Astrocyte of the cerebellum (primary cell): ENCODE data around the gene ARHGEF28.
A peak's percentile ranks its signal among the peaks of the same experiment; 100 is the strongest.

Source experiments
- DNase-seq: peaks from one replicate; pipeline ENCODE4 v3.0.0-alpha.2; 2011; ENCODE audit warnings: low read depth
- H3K4me3 ChIP-seq: 2 replicates; pipeline ENCODE4 v1.5.1; 2011; ENCODE audit warnings: mild to moderate bottlenecking, low read depth, low read length, moderate library complexity
- CTCF ChIP-seq: IDR thresholded peaks from 2 replicates; pipeline ENCODE4 v1.5.1; 2012; ENCODE audit warnings: low read length, low read depth, moderate library complexity, mild to moderate bottlenecking; ENCODE audit errors: missing control alignments
- in situ Hi-C: cut with HindIII; loops from 2 replicates; pipeline ENCODE4 v1.10.0; 2017; ENCODE audit warnings: low sequenced_read_pairs

ARHGEF28 gene

GRCh38 chr5:73844165-73844564, 218.2 kb downstream of the ARHGEF28 start:
- H3K4me3 ChIP-seq = no peak overlapping the region
- in situ Hi-C loops = no loop called here
- TF ChIP-seq CTCF = no peak
- no peak for DNase-seq

DNA sequence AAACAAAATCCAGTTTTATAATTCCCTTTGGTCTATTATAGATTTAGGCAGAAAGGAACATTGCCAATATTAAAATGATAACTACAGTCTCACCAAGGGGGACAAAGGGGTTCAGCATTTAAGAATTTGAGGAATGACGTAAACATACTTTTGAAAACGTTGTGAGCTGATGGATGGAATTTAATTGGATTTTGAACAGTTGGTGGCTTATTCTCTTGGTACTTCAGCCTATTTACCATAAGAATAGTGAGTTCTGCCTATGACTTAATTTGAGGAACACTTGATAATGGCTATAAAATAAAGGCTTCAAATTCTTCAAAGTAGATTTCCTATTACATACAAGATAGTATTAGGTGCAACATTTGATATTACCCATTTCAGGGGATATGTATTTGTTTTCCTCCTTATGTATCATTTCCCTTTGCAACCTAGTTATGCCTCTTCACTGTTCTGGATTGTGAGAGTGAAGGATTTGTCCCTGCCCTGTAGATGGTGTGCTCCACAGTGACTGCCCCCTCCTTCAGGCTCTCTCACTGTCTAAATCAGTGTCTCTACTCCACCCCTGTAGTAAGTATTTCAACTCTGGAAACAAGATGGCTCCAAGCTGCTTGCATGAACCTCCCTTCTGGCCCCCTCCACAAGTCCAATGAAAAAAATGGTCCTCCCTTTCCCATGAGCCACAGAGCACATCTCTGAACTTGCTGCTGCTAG, 225.6 kb downstream of the ARHGEF28 start:
- in situ Hi-C loops = no loop called here
- no peak overlapping the region for H3K4me3 ChIP-seq
- no peak for DNase-seq
- TF ChIP-seq CTCF = no peak

DNA sequence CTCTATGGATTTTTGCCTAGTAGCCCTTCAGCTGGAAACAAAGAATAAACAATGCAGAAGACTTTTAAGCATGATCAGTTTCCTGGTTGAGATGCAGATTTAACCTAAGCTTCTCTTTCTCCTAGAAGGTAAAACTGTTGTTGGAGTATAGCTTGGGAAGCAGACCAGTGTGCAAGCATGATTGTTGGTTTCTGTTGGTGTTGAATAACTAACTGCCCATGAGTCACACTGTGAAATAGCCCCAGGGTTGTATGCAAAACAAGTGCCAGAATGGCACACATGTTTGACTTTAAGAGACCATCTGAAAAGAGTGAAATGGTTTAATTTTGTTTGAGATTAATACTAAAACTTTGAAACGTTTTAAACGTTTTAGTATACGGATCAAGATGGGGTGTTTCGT, 227.1 kb downstream of the ARHGEF28 start:
- peak; percentile 19 for DNase-seq
- H3K4me3 ChIP-seq = no peak overlapping the region
- in situ Hi-C loops = no loop called here
- no peak for TF ChIP-seq CTCF

DNA sequence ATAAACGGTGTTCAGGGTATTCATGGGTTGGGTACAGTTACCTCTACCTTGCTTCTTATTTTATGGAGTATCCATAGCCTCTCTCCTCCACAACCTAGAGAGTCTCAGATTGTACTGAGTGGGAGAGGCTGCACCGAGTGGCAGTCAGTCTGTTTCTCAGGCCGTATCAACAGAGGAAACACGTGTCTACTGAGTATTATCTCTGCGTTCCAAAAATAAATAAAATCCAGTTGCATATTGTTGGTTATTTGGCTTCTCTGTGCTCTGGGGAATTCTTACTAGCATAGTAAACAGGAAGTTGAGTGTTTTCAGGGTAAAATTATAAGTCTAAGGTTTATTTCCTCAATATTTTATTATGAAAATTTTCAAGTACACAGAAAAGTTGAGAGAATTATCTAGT, 231.0 kb downstream of the ARHGEF28 start:
- TF ChIP-seq CTCF = no peak
- in situ Hi-C loops = no loop called here
- no peak for DNase-seq
- H3K4me3 ChIP-seq = no peak overlapping the region

- no peak for TF ChIP-seq CTCF
- in situ Hi-C loops = no loop called here
- H3K4me3 ChIP-seq = no peak overlapping the region
- no peak for DNase-seq
These were observed 231.4 kb downstream of the ARHGEF28 start for GRCh38 chr5:73857446-73857845.

GRCh38 chr5:73858054-73858453, 232.1 kb downstream of the ARHGEF28 start:
- no peak for TF ChIP-seq CTCF
- no peak for DNase-seq
- in situ Hi-C loops = no loop called here
- H3K4me3 ChIP-seq = no peak overlapping the region
